Middle frontal gyrus (tissue), 1 donor: ENCODE data around the gene CPED1.
"Not testable (repeated sequence)": the region's sequence is repeated elsewhere in the genome, so short reads cannot be mapped to it uniquely, and the experiment has no call there.

Experiments
- DNase-seq: peaks from one replicate; pipeline ENCODE4 v3.0.0-alpha.2; 2015; ENCODE audit warnings: low spot score; ENCODE audit errors: extremely low spot score

The CPED1 gene

DNA sequence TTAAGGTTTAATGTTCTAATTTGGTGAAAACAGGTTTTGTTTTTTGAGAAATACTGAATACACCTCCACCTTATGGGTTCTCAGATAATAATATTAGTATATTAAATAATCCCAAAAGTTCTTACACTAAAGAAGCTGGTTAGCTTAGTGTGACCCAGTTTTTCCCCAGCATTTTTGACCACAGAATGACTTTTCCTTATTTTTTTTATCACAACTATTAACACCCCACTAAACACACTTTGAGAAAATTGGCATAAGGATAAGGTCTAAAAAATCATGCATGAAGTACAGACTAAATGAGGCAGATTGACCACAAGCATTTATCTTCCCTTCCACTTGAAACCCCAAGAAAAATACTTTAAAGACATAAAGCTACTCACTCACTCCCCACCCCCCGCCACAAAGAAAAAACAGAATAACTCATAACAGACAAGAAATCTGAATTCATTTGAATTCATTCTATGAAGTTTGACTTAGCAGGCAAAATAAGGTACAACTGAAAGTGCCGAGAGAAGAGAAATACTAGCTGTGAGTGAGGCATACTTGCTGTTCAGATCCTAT, 290.6 kb downstream of the CPED1 start:
- DNase-seq, result no peak

- no peak for DNase-seq
These were observed 291.3 kb downstream of the CPED1 start for GRCh38 chr7:121279822-121280221.

DNA sequence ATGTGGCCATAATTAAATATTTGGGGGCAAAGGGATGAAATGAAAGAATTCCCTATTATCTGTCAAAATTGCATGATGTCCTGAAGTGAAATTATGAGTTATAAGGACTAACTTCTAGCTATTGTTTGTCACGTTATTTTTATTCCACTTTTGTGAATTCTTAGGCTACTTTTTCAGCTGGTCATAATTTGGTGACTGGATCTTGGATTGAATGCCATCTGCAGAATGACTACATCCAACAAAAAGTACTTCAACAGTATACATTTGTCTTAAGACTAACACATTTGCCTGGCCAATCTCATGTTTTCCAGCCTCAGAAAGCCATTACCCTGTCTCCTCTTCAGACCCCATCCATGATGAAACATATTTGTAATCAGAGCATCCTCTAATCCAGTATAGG, 292.1 kb downstream of the CPED1 start:
- no peak for DNase-seq

DNA sequence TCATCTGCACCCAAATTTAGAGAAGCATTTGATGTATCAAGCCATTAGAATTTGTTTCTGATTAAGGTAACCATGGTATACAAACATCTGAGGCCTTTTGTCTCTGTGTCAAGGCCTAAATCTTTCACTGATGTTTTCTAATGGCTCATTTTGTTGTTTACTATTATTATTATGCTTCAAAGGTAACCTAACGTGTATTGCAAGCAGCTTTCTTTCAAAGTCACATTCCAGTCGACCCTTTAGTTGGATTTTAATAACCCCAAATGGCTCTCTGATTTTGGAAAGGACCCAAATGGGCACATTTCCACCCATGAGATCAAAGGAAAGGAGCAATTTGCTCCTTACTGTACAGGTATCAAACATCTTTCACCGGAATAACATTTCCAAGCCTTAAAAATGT, 293.6 kb downstream of the CPED1 start:
- no peak for DNase-seq

GRCh38 chr7:121285066-121285667, 296.7 kb downstream of the CPED1 start:
- DNase-seq, result no peak

DNA sequence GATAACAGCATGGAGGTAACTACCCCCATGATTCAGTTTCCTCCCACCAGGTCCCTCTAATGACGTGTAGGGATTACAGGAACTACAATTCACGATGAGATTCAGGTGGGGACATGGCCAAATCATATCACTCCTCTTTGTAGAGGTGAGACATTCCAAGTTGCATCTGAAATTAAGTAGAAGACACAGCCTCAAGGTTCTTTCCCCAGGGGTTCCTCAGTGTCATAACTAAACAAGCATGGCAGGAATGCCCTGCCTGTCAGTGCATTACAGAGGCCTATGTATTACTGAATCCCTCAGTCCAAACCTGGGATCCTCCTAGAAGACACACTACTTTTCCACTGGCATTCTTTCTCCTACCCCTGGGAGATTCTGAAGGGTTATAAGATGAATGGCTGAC, 297.7 kb downstream of the CPED1 start:
- DNase-seq, result no peak

- DNase-seq, result no peak
These were observed 298.5 kb downstream of the CPED1 start for GRCh38 chr7:121286742-121287734.

GRCh38 chr7:121288894-121289293, 300.4 kb downstream of the CPED1 start:
- DNase-seq, result no peak

GRCh38 chr7:121289930-121290329, 301.4 kb downstream of the CPED1 start:
- DNase-seq, result not testable (repeated sequence)

DNA sequence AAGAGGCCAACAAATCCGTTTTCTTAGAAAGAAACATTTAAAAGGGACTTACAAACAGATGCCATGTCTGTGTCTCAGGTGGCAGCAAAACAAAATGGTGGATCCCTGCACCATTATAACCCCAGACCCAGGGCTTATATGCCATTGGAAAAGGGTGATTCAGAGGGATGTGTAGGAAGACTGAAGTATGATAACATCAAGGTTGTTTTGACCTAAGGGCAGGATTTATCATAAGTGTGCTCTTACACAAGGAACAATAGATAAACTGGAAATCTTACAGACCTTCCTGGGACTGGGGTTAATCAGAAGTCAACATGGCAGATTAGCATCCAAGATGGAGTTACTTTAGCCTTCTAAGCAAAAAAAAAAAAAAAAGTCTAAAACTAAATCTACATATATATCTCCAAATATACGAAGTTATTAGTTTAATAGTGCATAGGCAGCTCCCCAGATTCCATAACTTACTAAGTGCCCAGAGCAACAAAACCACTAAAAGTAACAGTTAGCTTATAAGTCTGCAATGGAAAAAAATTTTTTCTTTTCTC, 306.0 kb downstream of the CPED1 start:
- no peak for DNase-seq

GRCh38 chr7:121297843-121298242, 309.3 kb downstream of the CPED1 start:
- DNase-seq, result no peak

DNA sequence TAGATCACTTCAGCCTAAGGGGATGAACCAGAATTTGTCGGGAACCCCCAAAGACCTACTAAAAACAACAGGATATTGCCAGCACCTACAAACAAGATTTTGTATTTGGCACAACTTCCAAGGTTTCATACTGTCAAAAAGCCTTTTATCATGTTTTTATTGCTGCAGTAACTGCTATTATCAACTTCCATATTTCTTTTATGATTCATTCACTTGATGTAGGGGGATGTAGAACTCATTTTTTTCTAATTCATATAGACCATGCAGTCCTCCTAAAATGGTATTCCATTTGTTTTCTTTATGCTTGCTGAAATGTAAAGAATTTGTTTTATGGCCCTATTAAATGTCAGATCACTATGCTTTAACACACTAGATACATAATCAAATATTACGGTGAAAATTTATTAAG, 310.3 kb downstream of the CPED1 start:
- DNase-seq, result no peak

GRCh38 chr7:121300685-121301420, 312.3 kb downstream of the CPED1 start:
- DNase-seq, result no peak

- DNase-seq, result no peak
These were observed 313.1 kb downstream of the CPED1 start for GRCh38 chr7:121301446-121302213.

- no peak for DNase-seq
These were observed 313.8 kb downstream of the CPED1 start for GRCh38 chr7:121302214-121302745.

DNA sequence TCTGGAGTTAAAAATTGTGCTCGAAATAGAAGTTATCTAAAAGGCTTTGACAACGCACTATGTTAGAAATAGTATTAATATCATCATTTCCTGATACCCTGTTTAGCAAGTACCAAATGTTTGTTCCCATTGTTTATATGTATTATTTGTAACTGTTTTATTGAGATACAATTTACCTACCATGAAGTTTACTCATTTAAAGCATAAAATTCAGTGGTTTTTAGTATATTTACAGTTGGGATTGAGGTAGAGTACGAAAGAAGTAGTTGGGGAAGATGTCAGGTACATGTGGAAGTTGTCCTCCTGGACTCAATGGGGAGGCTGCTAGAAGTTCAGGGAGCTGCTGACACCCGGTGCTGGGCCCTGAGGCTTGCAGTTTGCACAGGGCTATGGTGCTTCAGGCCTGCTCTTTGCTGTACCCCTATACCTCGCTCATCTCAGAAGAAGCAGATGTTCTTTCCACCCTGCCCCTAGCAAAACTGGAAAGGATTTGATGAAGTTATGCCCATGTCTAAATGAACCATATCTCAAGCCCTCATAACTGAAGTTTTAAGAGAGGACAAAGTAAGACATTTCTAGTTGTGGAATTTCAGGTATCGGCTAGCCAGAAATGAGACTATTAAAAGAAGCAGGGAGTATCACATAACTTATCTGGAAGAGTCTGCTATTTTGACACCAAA, 315.1 kb downstream of the CPED1 start:
- DNase-seq, result no peak

DNA sequence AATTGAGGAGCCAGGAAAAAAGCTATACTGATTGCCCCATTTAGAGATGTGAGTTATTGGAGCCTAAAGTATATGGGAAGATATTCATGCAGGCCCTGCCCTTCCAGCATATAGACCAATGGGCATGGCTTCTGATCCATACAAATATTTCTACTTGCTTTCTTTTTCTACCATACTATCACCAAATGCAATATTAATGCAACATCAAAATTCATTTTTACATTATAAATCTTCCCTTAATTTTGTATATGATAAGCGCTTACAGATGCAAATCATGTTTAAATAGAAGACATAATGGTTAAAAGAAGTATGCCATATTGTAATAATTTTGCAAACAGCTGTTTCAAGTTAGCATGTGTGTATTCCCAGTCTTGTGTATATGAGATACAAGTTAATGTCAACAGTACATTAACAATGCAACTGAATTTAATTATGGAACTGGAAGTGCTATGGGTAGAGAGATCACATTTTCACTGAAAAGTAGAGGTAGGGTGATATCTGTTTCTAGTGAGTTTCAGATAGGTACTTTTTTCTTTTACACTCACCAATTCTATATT, 315.7 kb downstream of the CPED1 start:
- no peak for DNase-seq

GRCh38 chr7:121305109-121305508, 316.6 kb downstream of the CPED1 start:
- no peak for DNase-seq

DNA sequence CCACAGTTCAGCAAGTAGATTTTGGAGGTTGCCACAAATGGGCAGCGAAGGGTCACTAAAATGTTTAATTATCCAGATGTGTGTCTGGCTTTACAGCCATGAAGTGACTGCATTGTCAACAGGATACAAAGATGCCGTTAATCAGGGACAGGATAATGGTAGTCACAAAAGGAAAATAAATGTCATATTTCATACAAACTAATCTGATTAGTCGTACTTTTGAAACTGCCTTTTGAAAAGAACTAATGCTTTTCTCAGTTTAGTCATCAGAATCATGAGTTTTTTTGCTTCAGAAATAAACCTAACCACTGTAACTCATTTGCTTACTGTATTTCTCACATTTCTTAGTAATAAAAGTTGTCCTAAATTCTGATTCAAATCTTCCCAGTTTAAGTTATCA, 318.1 kb downstream of the CPED1 start:
- no peak for DNase-seq
